Measurements from ENCODE around the gene CHD2.
"Not testable (repeated sequence)": the region's sequence is repeated elsewhere in the genome, so short reads cannot be mapped to it uniquely, and the experiment has no call there.

CHD2 gene

DNA sequence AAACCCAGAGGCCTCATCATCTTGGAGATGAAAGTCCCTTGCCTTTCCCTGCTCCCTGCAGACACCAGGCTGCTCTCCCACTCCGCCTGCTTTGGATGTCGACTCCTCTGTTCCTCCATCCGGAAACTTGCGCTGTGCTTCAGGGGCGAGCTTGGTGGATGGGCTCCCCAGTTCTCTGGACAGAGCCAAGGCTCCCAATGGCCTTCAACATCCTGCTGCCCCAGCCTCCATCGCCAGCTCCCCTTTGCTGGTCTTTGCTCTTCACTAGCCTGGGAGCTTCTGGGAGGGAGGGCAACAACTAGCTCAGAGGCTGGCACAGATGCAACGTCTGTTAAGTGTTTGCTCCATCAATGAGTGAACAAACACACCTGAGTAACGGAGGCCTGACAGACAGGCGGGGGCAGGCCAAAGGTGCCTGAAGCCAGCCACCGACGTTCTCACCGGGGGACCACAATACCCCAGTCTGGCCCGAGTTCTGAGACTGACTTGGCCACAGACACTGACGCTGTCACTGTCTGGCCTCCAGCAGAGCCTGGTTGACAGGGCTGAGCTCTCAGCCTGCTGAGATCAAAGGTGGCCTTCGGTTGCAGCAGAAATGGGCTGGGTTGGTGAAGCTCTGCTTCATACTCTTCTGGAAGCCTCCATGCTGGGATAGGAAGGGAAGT lies 149.9 kb downstream of the CHD2 start:
- DNase-seq (ENCODE audit: low read depth): no peak

DNA sequence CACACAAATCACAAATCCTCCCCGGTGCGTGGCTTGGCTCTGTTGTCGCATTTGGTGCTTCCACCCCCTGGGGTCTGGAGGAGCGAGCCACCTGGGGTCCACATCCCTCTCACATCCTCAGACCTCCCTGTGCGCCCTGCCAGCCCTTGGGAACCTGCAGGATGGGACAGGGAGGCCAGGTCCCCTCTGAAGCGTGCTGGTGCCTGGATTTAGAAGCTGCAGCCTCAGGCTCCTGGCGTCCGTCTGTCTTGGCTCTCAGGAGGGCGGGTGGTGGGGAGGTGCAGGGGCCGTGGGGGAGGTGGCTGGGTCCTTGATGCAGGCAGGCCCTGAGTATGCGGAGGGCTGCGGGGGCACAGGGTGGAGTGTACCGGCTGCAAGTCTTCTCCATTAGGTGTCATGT lies 150.5 kb downstream of the CHD2 start:
- no peak for DNase-seq (ENCODE audit: low read depth)

DNA sequence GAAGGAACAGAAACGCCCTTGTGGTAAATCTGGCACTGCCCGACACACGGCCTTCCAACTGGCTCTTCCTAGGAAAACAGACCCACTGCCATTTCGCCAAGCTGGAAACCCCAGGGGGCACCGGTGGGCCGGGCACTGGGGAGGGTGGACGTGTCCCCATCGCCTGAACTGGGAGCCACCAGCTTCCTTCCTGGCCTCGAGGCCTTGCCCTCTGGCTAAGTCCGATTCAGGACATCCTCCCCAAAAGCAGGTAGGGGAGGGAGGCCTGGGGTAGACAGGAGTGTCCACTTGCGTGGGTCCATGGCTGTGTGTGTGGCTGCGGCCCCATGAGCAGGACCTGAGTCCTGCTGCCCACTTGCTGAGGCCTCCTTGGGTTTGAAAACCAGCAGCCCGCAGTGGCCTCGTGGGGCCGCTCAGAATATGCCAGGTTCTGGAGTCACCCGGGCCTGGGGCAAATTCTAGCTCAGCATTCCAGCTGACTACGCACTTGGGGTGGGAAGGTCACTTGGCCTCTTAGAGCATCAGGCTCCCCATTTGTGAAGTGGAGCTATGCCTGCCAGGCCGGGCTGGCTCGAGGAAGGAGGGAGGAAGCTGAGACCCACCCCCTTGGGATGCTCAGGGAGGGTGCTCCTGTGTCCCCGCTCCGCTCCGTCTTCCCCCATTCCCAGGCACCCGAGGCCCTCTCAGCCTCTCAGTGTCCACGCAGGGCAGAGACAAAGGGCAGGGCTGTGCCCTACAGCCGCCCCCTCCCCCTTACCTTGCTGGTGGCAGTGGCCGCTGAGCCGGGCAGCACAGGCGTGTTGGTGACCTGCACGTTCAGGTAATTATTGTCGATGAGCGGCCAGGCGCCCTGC lies 151.3 kb downstream of the CHD2 start:
- DNase-seq (ENCODE audit: low read depth): no peak

DNA sequence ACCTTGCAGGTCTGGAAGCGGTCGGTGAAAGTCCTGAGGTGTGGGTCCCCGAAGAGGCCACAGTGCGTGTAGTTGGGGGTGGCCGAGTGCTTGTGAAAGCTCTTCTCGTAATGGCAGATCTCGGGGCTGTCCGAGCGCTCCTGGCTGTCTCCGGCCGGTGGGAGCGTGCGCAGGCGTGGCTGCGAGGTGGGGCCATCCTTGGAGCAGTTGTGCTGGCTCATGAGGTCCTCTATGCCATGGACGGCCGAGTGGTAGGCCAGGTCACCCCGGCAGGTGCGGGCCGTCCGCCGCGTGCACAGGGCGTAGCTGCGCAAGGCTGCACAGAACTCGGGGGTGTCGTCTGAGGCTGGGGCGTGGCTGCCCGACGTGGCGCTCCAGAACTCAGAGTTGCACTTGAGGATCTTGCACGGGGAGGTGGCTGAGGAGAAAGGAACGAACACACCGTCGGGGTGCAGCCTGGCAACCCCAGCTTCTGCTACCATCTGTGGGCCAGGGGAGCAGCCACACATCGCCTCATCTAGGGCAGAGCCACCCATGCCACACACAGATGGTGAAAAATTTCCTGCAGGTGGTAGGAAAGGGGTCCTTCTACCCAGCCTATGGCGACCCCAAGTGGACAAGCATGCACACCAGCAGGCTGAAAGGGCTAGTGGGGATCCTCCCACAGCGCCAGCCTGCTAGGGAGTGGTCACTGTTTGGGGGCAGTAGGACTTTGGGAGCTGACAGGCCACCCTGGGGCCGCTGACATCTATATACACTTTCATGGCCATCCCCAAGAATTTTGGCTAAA lies 152.2 kb downstream of the CHD2 start:
- no peak for DNase-seq (ENCODE audit: low read depth)

DNA sequence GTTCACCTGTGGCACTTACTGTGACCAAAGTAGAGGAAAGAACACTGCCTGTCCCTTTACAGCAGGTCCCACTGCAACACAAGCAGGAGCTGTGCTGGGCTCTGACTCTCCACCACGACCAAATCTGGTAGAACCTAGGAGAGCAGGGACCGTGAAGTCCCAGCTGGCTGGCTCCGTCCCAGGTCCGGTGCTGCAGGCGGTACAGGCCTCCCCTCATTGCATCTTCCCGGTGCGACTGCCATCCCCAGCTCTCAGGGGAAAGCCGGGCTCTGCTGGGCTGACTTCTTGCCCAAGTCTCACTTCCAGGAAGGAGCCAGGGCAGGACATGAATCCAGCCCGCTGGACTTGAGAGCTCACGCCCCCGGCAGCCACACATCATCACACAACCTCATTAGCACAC lies 155.1 kb downstream of the CHD2 start:
- DNase-seq (ENCODE audit: low read depth): no peak

DNA sequence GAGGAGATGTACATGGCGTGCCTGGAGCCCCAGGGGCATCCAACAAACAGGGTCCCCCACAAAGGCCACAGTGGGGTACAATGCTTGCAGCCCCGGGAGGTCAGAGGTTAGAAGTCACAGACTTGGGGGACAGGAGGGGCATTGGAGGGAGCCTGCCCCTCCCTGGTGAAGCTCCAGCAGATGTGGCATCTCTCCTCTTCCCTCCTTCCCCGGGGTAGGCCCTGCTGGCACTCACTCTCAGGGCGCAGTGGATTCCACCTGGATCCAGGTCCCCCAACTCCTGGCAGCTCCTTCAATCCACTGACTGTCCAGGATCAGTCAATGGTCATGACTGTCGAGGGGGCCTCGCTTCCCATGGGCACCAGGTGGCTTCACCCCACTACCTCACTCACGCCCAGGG lies 156.7 kb downstream of the CHD2 start:
- no peak for DNase-seq (ENCODE audit: low read depth)

DNA sequence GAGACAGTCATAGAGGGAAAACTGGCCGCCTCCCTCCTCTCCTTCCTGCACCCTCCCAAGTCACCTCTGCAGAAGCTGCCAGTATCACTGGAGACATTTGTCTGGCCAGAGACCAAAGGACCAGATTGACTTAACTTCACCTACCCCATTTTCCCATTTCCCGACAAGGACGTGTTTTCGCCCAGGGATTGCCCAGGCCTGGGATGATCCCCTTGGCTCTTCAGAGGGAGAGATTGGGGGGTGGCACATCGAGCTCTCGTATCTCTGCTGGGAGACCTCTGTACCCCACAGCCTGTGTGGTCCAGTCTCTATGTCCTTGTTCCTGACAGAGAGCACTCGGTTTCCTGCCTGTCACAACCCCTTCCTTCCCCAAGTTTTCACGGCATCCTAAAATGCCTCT lies 157.5 kb downstream of the CHD2 start:
- DNase-seq (ENCODE audit: low read depth): no peak

DNA sequence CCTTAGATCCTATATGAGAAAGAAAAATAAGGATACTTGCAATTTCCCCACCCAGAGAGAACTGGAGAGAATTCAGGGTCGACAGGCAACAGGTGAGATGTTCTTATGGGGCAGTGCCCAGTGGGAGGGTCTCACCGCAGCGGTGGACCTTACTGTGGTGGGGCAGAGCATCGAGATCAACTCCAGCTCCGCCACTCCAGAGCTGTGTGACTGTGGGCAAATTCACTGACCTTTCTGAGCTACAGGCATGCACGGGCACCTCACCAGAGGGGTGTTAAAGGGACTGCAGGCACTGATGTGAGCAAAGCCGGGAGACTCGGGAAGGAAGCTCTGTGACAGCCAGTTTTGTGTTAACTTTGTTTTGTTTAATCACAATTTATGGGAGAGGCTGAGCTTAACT lies 158.0 kb downstream of the CHD2 start:
- no peak for DNase-seq (ENCODE audit: low read depth)

DNA sequence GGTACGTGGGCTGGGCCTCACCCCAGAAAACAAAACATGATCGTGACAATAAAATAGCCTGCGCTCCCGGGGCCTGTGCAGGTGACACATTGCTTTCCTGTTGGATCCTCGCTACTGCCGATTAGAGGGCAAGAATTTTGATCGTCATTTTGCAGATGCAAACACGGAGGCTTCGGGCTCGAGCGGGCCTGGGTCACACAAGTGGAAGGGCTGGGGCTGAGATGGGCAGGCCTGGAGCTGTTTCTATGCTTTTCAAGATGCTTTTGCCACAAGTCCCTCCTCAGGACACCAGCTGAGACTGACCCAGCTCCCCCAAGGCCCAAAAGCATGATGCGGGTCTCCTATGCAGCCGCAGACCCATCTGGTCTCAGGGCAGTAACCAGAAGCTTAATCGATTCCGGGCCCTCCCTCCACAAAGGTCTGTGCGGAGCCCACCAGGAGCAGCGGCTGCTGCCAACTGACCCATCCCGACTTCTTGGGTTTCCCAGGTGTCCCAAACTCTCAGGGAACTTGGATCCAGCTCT lies 158.8 kb downstream of the CHD2 start:
- DNase-seq (ENCODE audit: low read depth): no peak

DNA sequence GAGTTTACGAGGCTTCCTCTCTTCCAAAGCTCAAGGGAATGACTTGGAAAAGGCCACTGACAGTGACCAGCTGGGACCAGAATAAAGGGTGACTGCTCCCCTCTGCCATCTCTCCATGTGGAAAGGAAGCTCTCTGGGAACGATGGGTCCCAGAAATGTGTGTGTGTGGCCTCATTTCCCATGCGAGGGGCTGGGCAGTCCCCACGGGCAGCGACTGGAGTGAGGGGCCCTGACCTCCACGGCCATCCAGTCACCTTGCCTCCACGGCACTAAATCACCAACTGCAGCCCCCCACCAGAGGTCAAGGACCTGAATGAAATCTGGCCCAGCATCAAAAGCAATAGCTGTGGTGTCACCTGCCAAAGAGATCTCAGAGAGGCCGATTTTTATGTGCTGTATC lies 159.3 kb downstream of the CHD2 start:
- no peak for DNase-seq (ENCODE audit: low read depth)

DNA sequence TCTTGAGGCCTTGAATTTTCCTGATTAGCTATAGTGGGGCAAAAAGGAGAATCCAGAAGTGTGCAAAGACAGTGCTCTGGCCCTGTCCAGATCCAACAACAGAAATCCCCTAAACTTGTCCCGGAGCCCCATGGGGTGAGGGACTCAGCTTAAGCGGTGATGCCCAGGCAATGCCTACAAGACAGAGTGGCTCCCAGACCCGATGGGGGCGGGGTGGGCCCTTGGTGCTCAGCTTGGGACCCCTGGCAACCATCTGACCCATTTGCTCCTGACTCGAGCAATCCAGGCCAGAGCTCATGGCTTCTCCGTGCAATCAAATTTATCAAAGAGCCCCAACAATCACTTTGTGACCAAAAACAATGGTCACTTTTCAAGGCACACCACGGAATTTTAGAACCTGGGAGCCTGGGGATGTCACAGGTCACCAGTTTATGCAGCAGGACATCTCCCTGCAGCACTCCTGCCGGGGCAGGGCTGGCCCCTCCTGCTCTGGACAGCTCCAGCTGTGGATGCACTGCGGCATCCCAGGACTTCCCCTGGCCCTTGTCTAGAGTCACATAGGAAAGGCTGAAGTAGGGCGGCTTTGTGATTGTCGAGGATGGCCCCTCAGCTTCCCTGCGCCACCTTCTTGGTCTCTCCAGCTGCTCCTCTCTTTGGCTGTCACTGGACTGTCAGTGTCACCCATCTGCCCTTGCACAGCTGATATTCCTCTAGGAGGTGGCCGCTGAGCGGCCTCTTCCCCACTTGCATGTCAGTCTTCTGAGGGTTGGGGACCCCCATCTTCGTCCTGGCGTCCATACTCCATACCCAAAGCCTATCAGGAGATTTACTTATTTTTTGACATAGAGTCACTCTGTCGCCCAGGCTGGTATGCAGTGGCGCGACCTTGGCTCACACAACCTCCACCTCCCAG lies 160.5 kb downstream of the CHD2 start:
- DNase-seq (ENCODE audit: low read depth): no peak

DNA sequence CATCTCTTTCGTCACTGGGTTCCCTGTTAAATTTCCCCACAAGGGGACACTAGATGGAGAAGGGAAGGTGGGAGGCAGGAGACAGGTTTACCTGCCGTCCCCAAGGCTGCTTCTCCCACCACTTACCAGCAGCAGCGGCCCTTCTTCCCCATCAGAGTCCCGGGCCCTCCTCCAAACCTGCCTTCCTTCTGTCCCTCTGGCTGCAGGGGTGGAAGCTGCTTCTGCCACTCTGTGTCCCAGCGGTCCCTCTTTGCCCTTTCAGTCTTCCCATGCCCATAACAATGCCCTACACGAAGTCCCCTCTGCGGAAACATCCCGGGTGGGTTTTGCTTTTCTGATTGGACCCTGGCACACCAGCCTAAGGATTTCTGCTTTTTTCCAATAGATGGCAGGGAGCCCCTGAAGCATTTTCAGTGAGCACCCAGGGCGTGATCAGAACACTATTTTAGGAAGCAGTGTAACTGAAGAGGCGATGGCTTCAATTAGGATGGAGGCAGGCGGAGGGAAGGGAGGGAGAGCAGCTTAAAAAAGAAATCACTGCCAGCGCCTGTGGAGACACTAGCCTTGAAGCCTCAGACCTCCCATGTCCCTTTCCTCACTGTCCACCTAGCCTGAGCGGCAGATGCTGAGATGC lies 162.6 kb downstream of the CHD2 start:
- DNase-seq (ENCODE audit: low read depth): not testable (repeated sequence)

DNA sequence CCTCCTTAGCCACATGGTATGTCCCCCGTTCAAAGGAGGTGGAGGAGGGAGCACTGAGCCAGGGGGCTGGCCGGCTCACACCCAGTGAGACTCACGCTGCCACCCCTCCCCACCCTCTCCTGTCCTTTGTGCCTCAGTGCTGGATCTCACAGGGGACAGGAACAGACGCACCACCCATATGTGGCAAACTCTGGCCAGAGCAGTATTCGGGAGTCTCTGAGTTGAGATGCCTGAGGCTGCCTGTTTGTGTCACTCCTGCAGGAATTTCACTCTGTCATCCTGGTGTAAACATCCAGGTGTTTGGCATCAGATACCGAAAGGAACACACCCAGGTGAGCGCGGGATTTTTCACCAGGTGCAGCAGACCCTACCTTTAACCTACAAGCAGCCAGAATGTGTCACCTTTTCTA lies 163.1 kb downstream of the CHD2 start:
- DNase-seq (ENCODE audit: low read depth): no peak

DNA sequence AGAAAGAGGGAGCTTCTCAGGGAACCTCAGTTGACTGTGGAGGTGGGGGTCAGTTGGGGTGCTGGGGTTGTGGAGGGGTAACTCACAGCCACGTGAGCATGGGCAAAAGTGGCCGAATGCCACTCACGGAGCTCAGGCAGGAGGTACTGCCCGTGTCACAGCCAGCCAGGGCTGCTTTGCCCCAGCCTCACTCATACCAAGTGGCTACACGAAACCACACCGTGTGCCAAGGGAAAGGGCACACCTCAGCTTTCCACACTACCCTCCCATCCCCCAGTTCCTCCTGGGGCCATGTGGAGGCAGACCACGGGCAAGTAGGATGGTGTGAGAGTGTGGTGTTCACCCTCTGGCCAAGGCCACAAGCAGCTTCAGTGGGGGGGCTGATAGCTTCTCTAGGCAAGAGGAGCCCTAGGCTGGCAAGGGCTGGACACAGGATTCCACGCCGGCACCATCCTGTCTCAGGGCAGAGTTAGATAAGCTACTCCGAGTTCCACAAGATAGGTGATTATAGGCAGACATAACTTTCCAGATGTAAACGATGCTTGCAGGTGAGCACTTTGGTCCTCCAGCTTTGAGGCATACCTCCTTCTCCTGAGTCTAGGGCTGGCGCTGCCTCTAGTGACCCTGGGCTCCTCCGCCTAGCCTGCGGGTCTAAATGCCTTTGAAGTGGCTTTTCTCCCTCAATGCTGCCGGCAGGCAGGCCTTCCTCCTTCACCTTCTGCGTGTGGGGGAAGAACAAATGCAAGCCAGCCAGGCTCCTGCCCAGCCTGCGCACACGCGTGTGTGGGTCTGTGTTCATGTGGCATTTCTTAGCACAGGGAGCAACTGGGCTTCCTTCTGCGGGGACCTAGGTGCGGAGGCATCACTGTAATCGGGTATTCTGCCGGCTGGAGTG lies 163.9 kb downstream of the CHD2 start:
- no peak for DNase-seq (ENCODE audit: low read depth)

DNA sequence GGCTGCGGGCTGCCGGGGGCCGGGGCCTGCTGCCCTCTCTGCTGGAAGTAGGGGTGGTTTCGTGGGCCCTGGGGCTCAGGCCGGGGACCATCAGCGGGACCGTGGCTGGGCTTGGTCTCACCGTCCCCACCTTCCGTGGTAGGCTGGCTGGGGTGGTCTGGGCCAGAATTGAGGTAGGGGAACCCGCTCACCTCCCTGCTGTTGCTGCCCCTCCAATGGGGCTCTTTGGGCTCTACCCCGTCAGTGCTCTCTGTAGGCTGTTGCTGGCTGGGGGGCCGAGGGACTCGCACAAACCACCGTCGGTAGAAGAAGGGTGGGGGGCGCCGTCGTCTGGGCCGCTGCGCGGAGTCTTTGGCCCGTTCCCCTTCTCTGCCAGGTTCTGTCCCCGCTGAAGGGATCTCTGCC lies 165.5 kb downstream of the CHD2 start:
- DNase-seq (ENCODE audit: low read depth): no peak

DNA sequence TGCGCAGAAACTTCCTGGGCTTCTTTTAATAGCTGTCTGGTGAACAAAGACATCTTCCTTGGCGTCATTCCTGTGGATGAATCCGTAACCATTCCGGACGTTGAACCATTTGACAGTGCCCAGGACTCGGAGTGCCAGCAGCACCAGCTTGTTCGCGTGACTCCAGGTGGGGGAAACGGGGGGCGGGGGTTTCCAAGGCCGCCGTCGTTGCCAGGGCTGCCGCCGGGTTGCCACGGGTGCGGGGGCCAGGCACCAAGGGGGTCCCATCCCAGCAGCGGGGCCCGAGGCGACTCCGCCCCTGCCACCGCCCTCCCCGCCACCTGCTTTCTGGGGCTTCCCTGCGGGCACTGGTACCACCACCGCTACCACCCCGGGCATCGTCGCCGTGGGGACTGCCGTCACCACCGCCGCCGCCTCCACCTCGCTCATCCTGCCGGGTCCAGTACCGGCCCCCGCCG lies 166.1 kb downstream of the CHD2 start:
- DNase-seq (ENCODE audit: low read depth): no peak

DNA sequence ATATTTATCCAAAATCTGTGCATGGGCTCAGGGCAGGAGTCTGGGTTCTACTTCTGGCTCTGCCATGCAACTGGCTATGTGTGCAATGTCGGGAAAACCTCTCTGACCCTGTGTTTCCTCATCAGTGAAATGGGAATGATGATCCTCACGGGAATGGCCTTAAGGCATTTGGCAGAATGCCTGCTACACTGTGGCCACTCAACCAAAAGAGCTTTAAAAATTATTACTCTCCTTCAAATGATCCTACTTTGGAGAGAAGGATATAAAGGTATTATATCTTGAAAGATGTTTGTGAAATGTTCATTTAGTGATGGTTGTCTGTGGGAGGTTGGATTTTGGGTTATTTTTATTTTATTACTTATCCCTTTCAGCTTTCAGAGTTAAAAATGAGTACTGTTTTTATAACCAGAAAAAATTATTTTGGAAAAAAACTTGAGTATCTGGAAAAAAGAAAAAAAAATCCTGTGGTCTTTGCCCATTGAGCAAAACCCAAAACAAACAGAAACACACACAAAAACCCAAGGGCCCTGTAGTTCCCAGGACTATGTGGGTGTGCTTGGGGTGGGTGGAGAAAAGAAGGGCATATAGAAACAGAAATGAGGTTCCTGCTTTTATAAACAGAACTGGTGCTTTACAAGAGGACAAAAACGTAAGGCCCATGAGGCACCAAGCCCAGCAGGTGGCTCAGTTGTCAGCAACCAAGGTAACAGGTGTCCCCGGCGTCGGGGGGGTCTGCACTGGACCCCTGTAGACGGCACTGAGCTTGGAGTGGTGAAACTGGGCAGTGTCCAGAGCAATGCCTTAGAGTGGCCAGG lies 166.9 kb downstream of the CHD2 start:
- no peak for DNase-seq (ENCODE audit: low read depth)

DNA sequence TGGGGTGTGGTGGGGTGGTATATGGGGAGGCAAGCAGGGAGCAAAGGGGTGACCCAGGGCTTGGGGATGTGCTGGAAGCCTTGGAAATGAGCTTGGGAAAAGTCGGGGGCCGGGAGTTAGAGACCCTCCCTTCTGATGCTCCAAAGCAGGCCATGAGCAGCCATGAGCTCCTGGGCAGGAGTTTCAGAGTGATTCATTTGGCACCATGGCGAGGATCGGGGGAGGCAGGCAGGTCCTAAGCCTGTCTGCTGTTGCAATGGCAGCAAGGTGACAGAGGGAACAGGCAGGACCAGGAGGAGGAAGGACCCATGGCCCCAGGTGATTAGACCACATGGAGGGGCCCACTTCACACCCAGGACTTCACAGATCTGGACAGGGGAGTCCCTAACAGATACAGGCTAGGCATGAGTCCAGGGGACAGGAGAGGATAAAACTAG lies 167.5 kb downstream of the CHD2 start:
- no peak for DNase-seq (ENCODE audit: low read depth)

DNA sequence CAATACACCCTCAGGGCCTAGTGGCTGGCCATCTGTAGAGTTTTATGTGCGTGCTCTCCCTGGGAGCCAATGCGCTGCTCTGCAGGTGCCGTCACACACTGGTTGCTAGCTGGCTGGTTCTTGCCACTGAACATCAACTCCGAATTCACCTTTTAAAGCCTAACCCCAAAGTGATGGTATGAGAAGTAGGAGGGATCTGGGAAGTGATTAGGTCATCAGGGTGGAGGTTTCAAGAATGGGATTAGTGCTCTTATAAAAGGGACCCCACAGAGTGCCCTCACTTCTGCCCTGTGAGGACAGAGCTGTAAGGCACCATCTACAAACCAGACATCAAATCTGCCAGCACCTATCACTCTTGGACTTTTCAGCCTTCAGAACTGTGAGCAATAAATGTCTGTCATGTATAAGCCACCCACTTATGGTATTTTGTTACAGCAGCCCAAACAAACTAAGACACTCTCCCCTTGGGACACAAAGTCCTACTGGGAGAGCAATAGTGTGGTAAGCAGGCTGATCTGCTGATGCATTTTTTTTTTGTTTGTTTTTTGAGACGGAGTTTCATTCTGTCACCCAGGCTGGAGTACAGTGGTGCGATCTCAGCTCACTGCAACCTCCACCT lies 168.6 kb downstream of the CHD2 start:
- DNase-seq (ENCODE audit: low read depth): no peak

Data from stimulated activated CD8-positive, alpha-beta memory T cell treated with anti-CD3 and anti-CD28 coated beads, Interleukin-15, amount 100 ng/mL, for 24 hours (primary cell).